Activated T-helper 1 cell treated with anti-CD3 and anti-CD28 coated beads, Interleukin-12 subunit alpha, Interleukin-12 subunit beta, Interleukin-2, Interleukin-4 antibody, amounts not matched to agents 30 ng/mL and 10 ng/mL and 1 ng/mL, durations not matched to agents 14 hours and 24 hours and 36 hours (primary cell): ENCODE results near the gene SLC11A1. TPM values are rescaled to one million over a fixed set of nuclear protein-coding genes. Genes with fewer than 3 reads are reported as not detected.

ENCODE experiments used
- DNase-seq: peaks from one replicate; pipeline ENCODE4 v3.0.0; 2021; ENCODE audit warnings: low spot score
- H3K27ac Mint-ChIP-seq: one replicate; pipeline ENCODE4 v1.8.0; 2021; ENCODE audit warnings: mild to moderate bottlenecking, mixed read lengths
- H3K27me3 Mint-ChIP-seq: one replicate; pipeline ENCODE4 v1.8.0; 2022; ENCODE audit warnings: mild to moderate bottlenecking, moderate library complexity, mixed read lengths; ENCODE audit not compliant: insufficient read depth
- H3K36me3 Mint-ChIP-seq: one replicate; pipeline ENCODE4 v1.8.0; 2021; ENCODE audit warnings: low read depth, mixed read lengths
- H3K4me1 Mint-ChIP-seq: one replicate; pipeline ENCODE4 v1.8.0; 2021; ENCODE audit warnings: low read depth, mixed read lengths
- H3K4me3 Mint-ChIP-seq: one replicate; pipeline ENCODE4 v1.8.0; 2021; ENCODE audit warnings: mild to moderate bottlenecking, moderate library complexity, mixed read lengths
- H3K9me3 Mint-ChIP-seq: one replicate; pipeline ENCODE4 v1.8.0; 2021; ENCODE audit warnings: mixed read lengths
- intact Hi-C: fragments of 100-400 bp; cut with micrococcal nuclease; formaldehyde crosslinking; loops from one replicate; pipeline ENCODE4 v1.15.1; 2024
- total RNA-seq: library from RNA; stranded (reverse); gene quantifications from 2 replicates; pipeline ENCODE4 v1.2.3, GENCODE V29; 2022

The SLC11A1 gene
- total RNA-seq, 1 donor from 2014 or later, result 0.05 TPM

- Mint-ChIP-seq H3K36me3 (no peaks in the 10 kb centered on the region), H3K27ac (no peak overlapping the region), H3K4me1 (peaks cover 7% of the 10 kb centered on the region), H3K4me3 (no peak overlapping the region), H3K9me3 (no peaks in the 10 kb centered on the region), H3K27me3 (peaks cover 42% of the 10 kb centered on the region)
- no peak for DNase-seq
- intact Hi-C loops, result no loop called here
Measured at GRCh38 chr2:218370410-218371063, 11.5 kb upstream of the SLC11A1 start.

GRCh38 chr2:218371983-218372350 is 10.1 kb upstream of the SLC11A1 start:
- peaks cover 7% of the 10 kb centered on the region for H3K4me1 Mint-ChIP-seq

GRCh38 chr2:218374795-218375194 is 7.3 kb upstream of the SLC11A1 start:
- Mint-ChIP-seq H3K27ac (no peak overlapping the region), H3K4me3 (no peak overlapping the region), H3K36me3 (no peaks in the 10 kb centered on the region), H3K4me1 (no peaks in the 10 kb centered on the region), H3K27me3 (peaks cover 24% of the 10 kb centered on the region), H3K9me3 (no peaks in the 10 kb centered on the region)
- intact Hi-C loops, result no loop called here
- no peak for DNase-seq

More at GRCh38 chr2:218371983-218372350, 10.1 kb upstream of the SLC11A1 start:
- H3K9me3 Mint-ChIP-seq, result no peaks in the 10 kb centered on the region
- H3K27me3 Mint-ChIP-seq, result peaks cover 35% of the 10 kb centered on the region
- H3K27ac Mint-ChIP-seq, result no peak overlapping the region
- DNase-seq, result no peak
- H3K4me3 Mint-ChIP-seq, result no peak overlapping the region
- intact Hi-C loops, result no loop called here
- no peaks in the 10 kb centered on the region for H3K36me3 Mint-ChIP-seq

- H3K9me3 Mint-ChIP-seq, result no peaks in the 10 kb centered on the region
- no peak for DNase-seq
- intact Hi-C loops, result no loop called here
- H3K36me3 Mint-ChIP-seq, result no peaks in the 10 kb centered on the region
- H3K4me3 Mint-ChIP-seq, result no peak overlapping the region
- H3K4me1 Mint-ChIP-seq, result no peaks in the 10 kb centered on the region
- peaks cover 23% of the 10 kb centered on the region for H3K27me3 Mint-ChIP-seq
- H3K27ac Mint-ChIP-seq, result no peak overlapping the region
Measured at GRCh38 chr2:218375212-218375611, 6.9 kb upstream of the SLC11A1 start.

GRCh38 chr2:218378053-218378452 is 4.0 kb upstream of the SLC11A1 start:
- H3K9me3 Mint-ChIP-seq, result no peaks in the 10 kb centered on the region
- no peak overlapping the region for H3K4me3 Mint-ChIP-seq
- H3K27me3 Mint-ChIP-seq, result peaks cover 23% of the 10 kb centered on the region
- H3K4me1 Mint-ChIP-seq, result no peaks in the 10 kb centered on the region
- intact Hi-C loops, result no loop called here
- no peaks in the 10 kb centered on the region for H3K36me3 Mint-ChIP-seq
- no peak for DNase-seq
- no peak overlapping the region for H3K27ac Mint-ChIP-seq

- Mint-ChIP-seq H3K27me3 (peaks cover 34% of the 10 kb centered on the region), H3K4me1 (peaks cover 6% of the 10 kb centered on the region), H3K36me3 (no peaks in the 10 kb centered on the region), H3K9me3 (no peaks in the 10 kb centered on the region), H3K4me3 (no peak overlapping the region), H3K27ac (no peak overlapping the region)
- intact Hi-C loops, result no loop called here
- no peak for DNase-seq
Measured at GRCh38 chr2:218382785-218383184, 712 bp downstream of the SLC11A1 start.

GRCh38 chr2:218383892-218384519 is 1.9 kb downstream of the SLC11A1 start:
- peaks cover 29% of the 10 kb centered on the region for H3K27me3 Mint-ChIP-seq
- intact Hi-C loops, result no loop called here
- H3K27ac Mint-ChIP-seq, result no peak overlapping the region
- no peak overlapping the region for H3K4me3 Mint-ChIP-seq
- H3K4me1 Mint-ChIP-seq, result peaks cover 6% of the 10 kb centered on the region
- DNase-seq, result no peak
- no peaks in the 10 kb centered on the region for H3K9me3 Mint-ChIP-seq
- no peaks in the 10 kb centered on the region for H3K36me3 Mint-ChIP-seq

- no peaks in the 10 kb centered on the region for H3K36me3 Mint-ChIP-seq
- no peaks in the 10 kb centered on the region for H3K9me3 Mint-ChIP-seq
- H3K27ac Mint-ChIP-seq, result no peak overlapping the region
- peaks cover 6% of the 10 kb centered on the region for H3K4me1 Mint-ChIP-seq
- peaks cover 26% of the 10 kb centered on the region for H3K27me3 Mint-ChIP-seq
- intact Hi-C loops, result no loop called here
- H3K4me3 Mint-ChIP-seq, result no peak overlapping the region
- no peak for DNase-seq
Measured at GRCh38 chr2:218384975-218385374, 2.9 kb downstream of the SLC11A1 start.

- intact Hi-C loops, result no loop called here
- H3K27ac Mint-ChIP-seq, result no peak overlapping the region
- no peaks in the 10 kb centered on the region for H3K36me3 Mint-ChIP-seq
- H3K4me1 Mint-ChIP-seq, result peaks cover 6% of the 10 kb centered on the region
- DNase-seq, result no peak
- H3K27me3 Mint-ChIP-seq, result peaks cover 23% of the 10 kb centered on the region
- H3K4me3 Mint-ChIP-seq, result no peak overlapping the region
- H3K9me3 Mint-ChIP-seq, result no peaks in the 10 kb centered on the region
Measured at GRCh38 chr2:218386505-218387368, 4.7 kb downstream of the SLC11A1 start.

- intact Hi-C loops, result no loop called here
- peaks cover 19% of the 10 kb centered on the region for H3K27me3 Mint-ChIP-seq
- peaks cover 6% of the 10 kb centered on the region for H3K4me1 Mint-ChIP-seq
- H3K4me3 Mint-ChIP-seq, result no peak overlapping the region
- H3K9me3 Mint-ChIP-seq, result no peaks in the 10 kb centered on the region
- no peak overlapping the region for H3K27ac Mint-ChIP-seq
- no peaks in the 10 kb centered on the region for H3K36me3 Mint-ChIP-seq
- no peak for DNase-seq
Measured at GRCh38 chr2:218387369-218388194, 5.5 kb downstream of the SLC11A1 start.

- DNase-seq, result no peak
- Mint-ChIP-seq H3K27me3 (peaks cover 22% of the 10 kb centered on the region), H3K4me3 (no peak overlapping the region), H3K4me1 (peaks cover 14% of the 10 kb centered on the region), H3K27ac (no peak overlapping the region), H3K9me3 (no peaks in the 10 kb centered on the region), H3K36me3 (no peaks in the 10 kb centered on the region)
- intact Hi-C loops, result loop anchor here (10.0 kb wide), 1 partner anchor 205 kb away; no protein-coding TSS in a partner anchor
Measured at GRCh38 chr2:218389333-218390150, 7.5 kb downstream of the SLC11A1 start.

- peaks cover 28% of the 10 kb centered on the region for H3K4me1 Mint-ChIP-seq
- DNase-seq, result no peak
- no peak overlapping the region for H3K27ac Mint-ChIP-seq
- H3K4me3 Mint-ChIP-seq, result no peak overlapping the region
- intact Hi-C loops, result loop anchor here (10.0 kb wide), 1 partner anchor 206 kb away; no protein-coding TSS in a partner anchor
- peaks cover 14% of the 10 kb centered on the region for H3K27me3 Mint-ChIP-seq
- no peaks in the 10 kb centered on the region for H3K36me3 Mint-ChIP-seq
- no peaks in the 10 kb centered on the region for H3K9me3 Mint-ChIP-seq
Measured at GRCh38 chr2:218391202-218391601, 9.1 kb downstream of the SLC11A1 start.
